ENCODE measurements around the gene RREB1.

- TF ChIP-seq POLR2AphosphoS5 (IDR thresholded peaks at IDR 0.05; ENCODE audit: low read depth) (no peak), CTCF (conservative IDR thresholded peaks at IDR 0.05; ENCODE audit: low read depth in 2 of 2) (no peak)
These were observed 138.1 kb downstream of the RREB1 start for GRCh38 chr6:7245668-7246393.

Measured in GM23338 (cell line).